ENCODE results near the gene ANKRD44.

Gene ANKRD44

DNA sequence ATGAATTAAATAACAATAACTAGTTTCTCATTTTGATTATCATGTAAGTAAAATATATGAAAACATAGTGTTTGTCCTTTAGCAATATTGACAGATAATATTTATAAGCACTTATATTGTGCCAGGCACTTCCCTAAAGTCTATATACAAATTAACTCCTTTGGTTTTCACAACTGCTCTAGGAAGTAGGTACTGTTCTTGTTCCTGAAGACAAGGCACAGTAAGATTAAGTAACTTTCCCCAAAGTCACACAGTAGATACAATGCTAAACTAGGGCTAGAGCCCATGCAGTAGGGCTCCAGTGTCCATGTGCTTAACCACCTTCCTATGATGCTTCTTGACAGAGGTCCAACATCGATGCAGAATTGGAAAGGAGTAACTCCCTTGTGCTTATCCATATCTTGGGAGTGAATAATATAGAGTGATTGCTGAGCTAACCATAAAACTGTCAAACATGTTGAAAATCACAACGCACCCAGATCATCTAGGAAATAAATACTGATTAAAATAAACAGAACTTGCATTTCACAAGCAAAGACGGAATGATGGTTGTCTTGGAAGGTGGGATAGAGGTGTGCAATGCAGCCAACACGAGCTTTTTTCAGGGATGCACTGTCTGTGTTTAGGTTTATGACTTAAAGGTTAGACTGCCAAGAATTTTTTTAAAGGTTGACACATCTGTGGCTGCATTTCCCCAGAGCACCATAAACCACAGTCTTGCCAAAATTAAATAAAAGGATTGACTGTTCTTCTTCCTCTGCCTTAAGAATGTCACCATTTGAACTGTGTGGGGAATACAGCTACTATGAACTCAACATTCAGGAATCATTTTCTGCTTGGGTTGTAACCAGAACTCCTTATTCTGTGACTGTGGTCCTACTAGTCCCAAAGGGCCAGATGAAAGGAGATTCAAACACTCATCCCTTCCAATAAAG is 80.8 kb downstream of the ANKRD44 start:
- Histone ChIP-seq H3K4me3 (ENCODE audit: low read length) (no peak overlapping the region), H3K79me2 (ENCODE audit: control insufficient read depth, low read length) (peaks cover 43% of the 10 kb centered on the region), H3F3A (ENCODE audit: control insufficient read depth, insufficient read depth) (peaks cover 12% of the 10 kb centered on the region; the same call in 1 of the 2 replicates), H3K4me2 (ENCODE audit: low read length) (no peak overlapping the region), H3K9me3 (ENCODE audit: control insufficient read depth, insufficient read depth, low read length) (no peaks in the 10 kb centered on the region), H3K27me3 (ENCODE audit: control insufficient read depth, low read length) (no peaks in the 10 kb centered on the region), H3K36me3 (ENCODE audit: control insufficient read depth, low read length) (peaks cover 8% of the 10 kb centered on the region), H3K27ac (ENCODE audit: low read depth, low read length) (no peak overlapping the region), H4K20me1 (ENCODE audit: control insufficient read depth, insufficient read depth, low read depth, low read length) (no peaks in the 10 kb centered on the region), H3K4me1 (ENCODE audit: control insufficient read depth, low read length) (0 out of 2 replicates have a peak, but pooled peaks cover 2% of the 10 kb centered on the region), H3K9me2 (replicated peaks; ENCODE audit: control insufficient read depth, low read length) (no peaks in the 10 kb centered on the region)
- TF ChIP-seq, protein P1, sequence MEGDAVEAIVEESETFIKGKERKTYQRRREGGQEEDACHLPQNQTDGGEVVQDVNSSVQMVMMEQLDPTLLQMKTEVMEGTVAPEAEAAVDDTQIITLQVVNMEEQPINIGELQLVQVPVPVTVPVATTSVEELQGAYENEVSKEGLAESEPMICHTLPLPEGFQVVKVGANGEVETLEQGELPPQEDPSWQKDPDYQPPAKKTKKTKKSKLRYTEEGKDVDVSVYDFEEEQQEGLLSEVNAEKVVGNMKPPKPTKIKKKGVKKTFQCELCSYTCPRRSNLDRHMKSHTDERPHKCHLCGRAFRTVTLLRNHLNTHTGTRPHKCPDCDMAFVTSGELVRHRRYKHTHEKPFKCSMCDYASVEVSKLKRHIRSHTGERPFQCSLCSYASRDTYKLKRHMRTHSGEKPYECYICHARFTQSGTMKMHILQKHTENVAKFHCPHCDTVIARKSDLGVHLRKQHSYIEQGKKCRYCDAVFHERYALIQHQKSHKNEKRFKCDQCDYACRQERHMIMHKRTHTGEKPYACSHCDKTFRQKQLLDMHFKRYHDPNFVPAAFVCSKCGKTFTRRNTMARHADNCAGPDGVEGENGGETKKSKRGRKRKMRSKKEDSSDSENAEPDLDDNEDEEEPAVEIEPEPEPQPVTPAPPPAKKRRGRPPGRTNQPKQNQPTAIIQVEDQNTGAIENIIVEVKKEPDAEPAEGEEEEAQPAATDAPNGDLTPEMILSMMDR (IDR thresholded peaks at IDR 0.05; ENCODE audit: low read depth, low read length, poor library complexity, severe bottlenecking) = no peak
- no peak for TF ChIP-seq EZH2phosphoT487 (IDR thresholded peaks at IDR 0.05; ENCODE audit: borderline replicate concordance, low read length)

DNA sequence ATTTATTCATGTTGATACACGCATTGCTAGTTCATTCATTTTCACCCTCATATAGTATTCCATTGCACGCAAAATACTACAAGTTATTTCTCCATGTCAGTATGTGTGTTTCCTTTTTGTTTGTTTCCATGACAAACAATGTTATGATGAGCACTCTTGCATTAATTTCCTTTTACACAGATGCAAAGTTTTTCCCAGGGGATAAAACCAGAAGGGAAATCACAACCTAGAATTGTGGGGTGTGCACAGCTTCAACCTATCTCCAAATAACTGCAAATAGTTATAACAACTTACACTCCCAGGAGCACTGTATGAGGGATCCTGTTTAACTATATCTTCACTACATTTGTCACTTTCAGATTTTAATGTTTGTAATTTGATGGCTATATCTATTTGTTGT is 87.1 kb downstream of the ANKRD44 start:
- Histone ChIP-seq H3F3A (ENCODE audit: control insufficient read depth, insufficient read depth) (0 out of 2 replicates have a peak, but pooled peaks cover 7% of the 10 kb centered on the region), H3K36me3 (ENCODE audit: control insufficient read depth, low read length) (peaks cover 5% of the 10 kb centered on the region), H4K20me1 (ENCODE audit: control insufficient read depth, insufficient read depth, low read depth, low read length) (no peaks in the 10 kb centered on the region), H3K4me3 (ENCODE audit: low read length) (no peak overlapping the region), H3K27me3 (ENCODE audit: control insufficient read depth, low read length) (no peaks in the 10 kb centered on the region), H3K79me2 (ENCODE audit: control insufficient read depth, low read length) (peaks cover 22% of the 10 kb centered on the region), H3K27ac (ENCODE audit: low read depth, low read length) (no peak overlapping the region), H3K4me2 (ENCODE audit: low read length) (no peak overlapping the region), H3K9me3 (ENCODE audit: control insufficient read depth, insufficient read depth, low read length) (no peaks in the 10 kb centered on the region), H3K4me1 (ENCODE audit: control insufficient read depth, low read length) (peaks cover 16% of the 10 kb centered on the region), H3K9me2 (replicated peaks; ENCODE audit: control insufficient read depth, low read length) (no peaks in the 10 kb centered on the region)
- TF ChIP-seq, protein P1 (IDR thresholded peaks at IDR 0.05; ENCODE audit: low read depth, low read length, poor library complexity, severe bottlenecking) = no peak
- no peak for TF ChIP-seq EZH2phosphoT487 (IDR thresholded peaks at IDR 0.05; ENCODE audit: borderline replicate concordance, low read length)

DNA sequence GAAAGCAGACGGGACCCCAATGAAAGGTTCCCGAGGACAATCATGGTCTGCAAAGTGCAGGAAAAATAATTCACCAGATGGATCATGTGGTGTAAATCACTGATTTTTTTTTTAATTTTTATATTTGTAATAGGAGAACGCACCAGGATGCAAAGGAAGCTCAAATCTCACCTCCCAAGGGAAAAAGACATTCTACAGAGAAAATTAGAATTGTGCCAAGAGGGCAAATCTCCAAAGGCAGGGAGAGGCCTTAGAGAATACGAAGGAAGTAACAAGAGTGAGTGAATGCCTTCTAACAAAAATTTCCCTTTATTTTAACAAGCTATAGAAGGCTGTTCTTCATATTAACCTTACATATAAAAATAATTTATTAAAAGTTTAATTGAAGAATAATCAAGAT is 90.9 kb downstream of the ANKRD44 start:
- peaks cover 52% of the 10 kb centered on the region for H3K4me1 ChIP-seq (ENCODE audit: control insufficient read depth, low read length)
- no peaks in the 10 kb centered on the region for H3K9me3 ChIP-seq (ENCODE audit: control insufficient read depth, insufficient read depth, low read length)
- peaks cover 12% of the 10 kb centered on the region for H3F3A ChIP-seq (ENCODE audit: control insufficient read depth, insufficient read depth)
- H3K4me3 ChIP-seq (ENCODE audit: low read length) = no peak overlapping the region
- peaks cover 47% of the 10 kb centered on the region for H3K79me2 ChIP-seq (ENCODE audit: control insufficient read depth, low read length)
- no peaks in the 10 kb centered on the region for H3K9me2 ChIP-seq (replicated peaks; ENCODE audit: control insufficient read depth, low read length)
- no peak overlapping the region for H3K4me2 ChIP-seq (ENCODE audit: low read length)
- no peak overlapping the region for H3K27ac ChIP-seq (ENCODE audit: low read depth, low read length)
- no peaks in the 10 kb centered on the region for H4K20me1 ChIP-seq (ENCODE audit: control insufficient read depth, insufficient read depth, low read depth, low read length)
- TF ChIP-seq EZH2phosphoT487 (IDR thresholded peaks at IDR 0.05; ENCODE audit: borderline replicate concordance, low read length) = no peak
- TF ChIP-seq, protein P1 (IDR thresholded peaks at IDR 0.05; ENCODE audit: low read depth, low read length, poor library complexity, severe bottlenecking) = no peak
- H3K27me3 ChIP-seq (ENCODE audit: control insufficient read depth, low read length) = no peaks in the 10 kb centered on the region
- peaks cover 9% of the 10 kb centered on the region for H3K36me3 ChIP-seq (ENCODE audit: control insufficient read depth, low read length)

Data from DOHH2 (cell line).